ENCODE data around the gene ARRB1. TPM values are rescaled to one million over a fixed set of nuclear protein-coding genes. Genes with fewer than 3 reads are reported as not detected.

ARRB1 gene
- total RNA-seq, 1 donor from 2014 or later, result 53.4 TPM

DNA sequence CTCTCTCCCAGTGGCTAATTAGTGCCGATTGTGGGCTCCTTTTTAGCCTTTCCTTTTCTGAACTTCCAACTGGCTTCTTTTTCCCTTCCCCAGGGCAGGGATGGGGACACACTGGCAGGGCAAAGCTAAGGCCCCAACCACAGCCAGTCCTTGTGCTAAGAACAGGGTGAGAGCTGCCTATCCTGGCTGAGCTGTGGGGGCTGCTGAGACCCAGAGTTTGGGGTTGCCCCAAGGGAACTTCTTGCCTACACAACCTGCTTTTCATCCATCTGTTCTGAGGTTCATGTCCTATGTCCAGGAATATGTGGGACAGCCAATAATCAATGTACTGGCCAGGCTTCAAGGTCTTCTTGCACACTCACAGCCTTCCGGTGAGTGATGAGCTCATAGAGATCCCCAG, 120.8 kb downstream of the ARRB1 start:
- no peak for DNase-seq (ENCODE audit: low spot score)

GRCh38 chr11:75229466-75229865, 122.0 kb downstream of the ARRB1 start:
- DNase-seq (ENCODE audit: low spot score), result no peak

DNA sequence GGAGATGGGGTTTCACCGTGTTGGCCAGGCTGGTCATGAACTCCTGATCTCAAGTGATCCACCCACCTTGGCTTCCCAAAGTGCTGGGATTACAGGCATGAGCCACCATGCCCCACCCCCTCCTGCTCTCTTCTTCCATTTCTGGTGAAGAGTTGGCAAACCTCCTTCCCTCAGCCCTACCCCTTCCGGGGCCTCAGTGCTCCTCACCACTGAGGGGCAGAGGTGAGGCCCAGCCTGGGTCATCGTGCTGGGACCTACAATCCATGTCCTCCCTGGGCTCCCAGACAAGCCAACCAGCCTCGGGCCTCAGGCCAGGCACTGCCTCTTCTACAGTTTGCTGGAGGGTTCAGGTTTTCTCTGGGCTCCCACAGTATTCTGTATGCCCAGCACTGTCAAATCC, 125.7 kb downstream of the ARRB1 start:
- DNase-seq (ENCODE audit: low spot score), result no peak

DNA sequence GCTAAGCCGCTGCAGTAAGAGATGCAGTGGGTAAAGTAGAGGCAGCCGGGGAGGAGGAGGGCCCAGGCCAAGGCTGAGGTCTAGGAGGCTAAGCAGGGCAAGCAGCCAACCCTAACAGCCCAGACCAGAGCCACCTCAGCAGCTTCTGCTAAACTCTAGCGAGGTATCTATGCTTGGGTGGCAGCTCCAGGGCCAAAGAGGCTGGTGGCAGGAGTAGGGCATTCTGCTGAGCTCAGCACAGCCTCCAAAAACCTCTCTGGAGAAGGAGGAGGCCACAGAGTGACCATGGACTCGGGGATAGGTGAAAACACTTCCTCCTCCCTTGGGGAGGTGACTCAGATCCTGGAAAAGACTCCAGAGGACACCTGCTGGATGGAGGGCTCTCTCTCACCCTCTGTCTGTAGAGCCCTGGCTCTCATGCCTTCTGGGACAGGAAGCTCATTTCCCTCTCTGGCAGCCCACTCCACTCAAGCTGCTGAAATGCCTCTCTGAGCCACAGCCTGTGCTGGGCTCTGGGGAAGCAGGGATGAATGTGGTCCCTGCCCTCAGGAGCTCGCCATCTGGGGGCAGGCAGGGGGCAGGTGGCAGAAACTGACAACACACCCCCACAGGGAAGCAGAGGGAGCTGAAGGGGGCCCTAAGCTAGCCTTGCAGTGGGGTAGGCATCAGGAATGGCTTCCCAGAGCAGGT, 127.4 kb downstream of the ARRB1 start:
- DNase-seq (ENCODE audit: low spot score), result no peak

DNA sequence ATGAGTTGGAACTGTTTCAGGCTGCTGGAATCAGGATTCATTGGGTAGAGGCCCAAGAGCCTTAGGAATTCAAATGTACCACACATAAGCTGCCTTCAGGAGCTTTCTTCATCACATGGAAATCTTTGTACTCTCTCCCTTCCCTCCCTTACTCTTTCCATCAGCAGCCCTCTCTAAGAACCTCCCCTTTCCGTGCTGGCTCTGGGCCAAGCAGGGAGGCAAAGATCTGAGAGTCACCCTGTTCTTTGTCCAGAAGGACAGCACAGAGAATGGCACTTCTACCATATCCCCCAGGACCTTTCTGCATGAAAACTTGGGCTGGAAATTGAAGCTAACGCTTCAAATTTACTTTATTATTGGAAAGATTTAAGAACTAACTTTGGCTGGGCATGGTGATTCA, 131.6 kb downstream of the ARRB1 start:
- no peak for DNase-seq (ENCODE audit: low spot score)

- no peak for DNase-seq (ENCODE audit: low spot score)
Observed at GRCh38 chr11:75214843-75215242, 136.6 kb downstream of the ARRB1 start.

- peak; percentile 74 for DNase-seq (ENCODE audit: low spot score)
Observed at GRCh38 chr11:75214411-75214821, 137.0 kb downstream of the ARRB1 start.

Other genes with a start within 250 kb of the ARRB1 start
- gene SLCO2B1, start 200.6 kb downstream of the ARRB1 start, total RNA-seq, result 48.4 TPM
- gene TPBGL, start 110.9 kb downstream of the ARRB1 start, total RNA-seq, result 0.26 TPM
- gene RPS3, start 47.9 kb upstream of the ARRB1 start, total RNA-seq, result 3,031 TPM
- 1.5 TPM for gene KLHL35, start 81.5 kb upstream of the ARRB1 start, total RNA-seq
- 14.9 TPM for gene GDPD5, start 174.3 kb upstream of the ARRB1 start, total RNA-seq
- gene SERPINH1, start 210.6 kb upstream of the ARRB1 start, total RNA-seq, result 109 TPM